Breast epithelium (tissue), 3 donors: ENCODE results near the gene RAI1.

Experiments used
- POLR2A ChIP-seq: fragments of 450-650 bp; IDR thresholded peaks from one replicate; pipeline ENCODE4 v1.6.1; 2016; ENCODE audit warnings: antibody characterized with exemption, mild to moderate bottlenecking, moderate library complexity
- TF ChIP-seq, protein P1 (sequence below), 3 donors: fragments of 450-650 bp; IDR thresholded peaks; one replicate each; pipeline ENCODE4 v1.5.1; 2016 to 2017; ENCODE audit warnings: antibody characterized with exemption in 3 of 3, mild to moderate bottlenecking in 3 of 3, moderate library complexity in 3 of 3

DNA sequence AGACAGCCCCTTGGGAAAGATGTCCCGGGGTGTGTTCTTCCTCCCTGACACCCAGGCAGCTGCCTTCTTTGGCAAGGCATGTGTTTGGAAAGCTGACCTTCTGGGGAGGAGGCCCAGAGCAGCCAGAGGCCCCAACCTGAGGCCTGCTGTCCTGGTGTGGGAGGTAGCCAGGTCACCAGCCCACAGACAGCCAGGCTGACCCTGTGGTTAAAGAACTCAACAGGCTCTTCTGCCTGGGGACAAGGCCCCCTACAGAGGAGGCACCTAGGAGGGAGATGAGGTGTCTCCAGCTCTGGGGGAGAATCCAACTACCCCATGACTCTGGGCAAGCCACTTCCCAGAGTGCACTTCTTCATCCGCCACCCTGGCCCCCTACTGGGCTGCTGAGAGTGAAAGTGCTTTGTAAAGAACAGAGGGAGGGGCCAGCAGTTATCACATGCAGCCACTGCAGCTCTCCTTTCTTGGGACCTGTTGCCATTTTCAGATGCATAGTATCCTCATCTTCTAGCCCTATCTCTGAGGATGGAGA, 168.7 kb downstream of the RAI1 start:
- TF ChIP-seq, protein P1, sequence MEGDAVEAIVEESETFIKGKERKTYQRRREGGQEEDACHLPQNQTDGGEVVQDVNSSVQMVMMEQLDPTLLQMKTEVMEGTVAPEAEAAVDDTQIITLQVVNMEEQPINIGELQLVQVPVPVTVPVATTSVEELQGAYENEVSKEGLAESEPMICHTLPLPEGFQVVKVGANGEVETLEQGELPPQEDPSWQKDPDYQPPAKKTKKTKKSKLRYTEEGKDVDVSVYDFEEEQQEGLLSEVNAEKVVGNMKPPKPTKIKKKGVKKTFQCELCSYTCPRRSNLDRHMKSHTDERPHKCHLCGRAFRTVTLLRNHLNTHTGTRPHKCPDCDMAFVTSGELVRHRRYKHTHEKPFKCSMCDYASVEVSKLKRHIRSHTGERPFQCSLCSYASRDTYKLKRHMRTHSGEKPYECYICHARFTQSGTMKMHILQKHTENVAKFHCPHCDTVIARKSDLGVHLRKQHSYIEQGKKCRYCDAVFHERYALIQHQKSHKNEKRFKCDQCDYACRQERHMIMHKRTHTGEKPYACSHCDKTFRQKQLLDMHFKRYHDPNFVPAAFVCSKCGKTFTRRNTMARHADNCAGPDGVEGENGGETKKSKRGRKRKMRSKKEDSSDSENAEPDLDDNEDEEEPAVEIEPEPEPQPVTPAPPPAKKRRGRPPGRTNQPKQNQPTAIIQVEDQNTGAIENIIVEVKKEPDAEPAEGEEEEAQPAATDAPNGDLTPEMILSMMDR (IDR thresholded peaks at IDR 0.05), result no peak
- TF ChIP-seq POLR2A, result no peak
